ENCODE results near the gene NEDD4L. TPM values are rescaled to one million over a fixed set of nuclear protein-coding genes. Genes with fewer than 3 reads are reported as not detected.

Gene NEDD4L
- total and polyA plus RNA-seq, 10 of the 15 experiments (the other 5 are each of a cell fraction or from before 2014, with no cell fraction given) = 7.4 to 24.0 (median 17.7) TPM

GRCh38 chr18:58378411-58379379 lies 334.7 kb downstream of the NEDD4L start:
- Histone ChIP-seq H3K9me3 (replicated peaks; ENCODE audit: control insufficient read depth, insufficient read depth, low read length) (no peaks in the 10 kb centered on the region), H3K79me2 (ENCODE audit: control insufficient read depth, insufficient read depth, low read length) (no peaks in the 10 kb centered on the region), H4K20me1 (ENCODE audit: control insufficient read depth, insufficient read depth) (no peaks in the 10 kb centered on the region), H2AFZ (ENCODE audit: control insufficient read depth, low read depth, low read length) (no peak overlapping the region), H3K9ac (ENCODE audit: control insufficient read depth, insufficient read depth, low read length) (no peak overlapping the region), H3K27me3 (replicated peaks in 1 of 2; ENCODE audit: control insufficient read depth in 2 of 2, insufficient read depth in 2 of 2, low read length in 1 of 2) (no peaks in the 10 kb centered on the region), H3K36me3 (ENCODE audit: control insufficient read depth in 2 of 2, insufficient read depth in 2 of 2, low read length in 1 of 2) (no peaks in the 10 kb centered on the region; a peak in 1 of 4 replicates), H3K4me1 (ENCODE audit: control insufficient read depth, insufficient read depth, low read length) (no peaks in the 10 kb centered on the region), H3K4me3 (no peak overlapping the region), H3K4me2 (ENCODE audit: control insufficient read depth, insufficient read depth) (no peak overlapping the region), H3K27ac (ENCODE audit: control insufficient read depth, insufficient read depth) (no peak overlapping the region)
- SMC1A ChIA-PET (ENCODE audit: uncharacterized antibody, unreplicated experiment) = no interaction called here
- POLR2A ChIA-PET = no interaction called here
- 56% methylated on average over 28 of the region's 28 CpGs for WGBS (ENCODE audit: insufficient coverage, insufficient replicate concordance, low lambda C conversion rate, missing lambda C conversion rate)
- CTCF ChIA-PET = no interaction called here
- TF ChIP-seq, protein P1, sequence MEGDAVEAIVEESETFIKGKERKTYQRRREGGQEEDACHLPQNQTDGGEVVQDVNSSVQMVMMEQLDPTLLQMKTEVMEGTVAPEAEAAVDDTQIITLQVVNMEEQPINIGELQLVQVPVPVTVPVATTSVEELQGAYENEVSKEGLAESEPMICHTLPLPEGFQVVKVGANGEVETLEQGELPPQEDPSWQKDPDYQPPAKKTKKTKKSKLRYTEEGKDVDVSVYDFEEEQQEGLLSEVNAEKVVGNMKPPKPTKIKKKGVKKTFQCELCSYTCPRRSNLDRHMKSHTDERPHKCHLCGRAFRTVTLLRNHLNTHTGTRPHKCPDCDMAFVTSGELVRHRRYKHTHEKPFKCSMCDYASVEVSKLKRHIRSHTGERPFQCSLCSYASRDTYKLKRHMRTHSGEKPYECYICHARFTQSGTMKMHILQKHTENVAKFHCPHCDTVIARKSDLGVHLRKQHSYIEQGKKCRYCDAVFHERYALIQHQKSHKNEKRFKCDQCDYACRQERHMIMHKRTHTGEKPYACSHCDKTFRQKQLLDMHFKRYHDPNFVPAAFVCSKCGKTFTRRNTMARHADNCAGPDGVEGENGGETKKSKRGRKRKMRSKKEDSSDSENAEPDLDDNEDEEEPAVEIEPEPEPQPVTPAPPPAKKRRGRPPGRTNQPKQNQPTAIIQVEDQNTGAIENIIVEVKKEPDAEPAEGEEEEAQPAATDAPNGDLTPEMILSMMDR (IDR thresholded peaks at IDR 0.05 in 2 of 3, conservative IDR thresholded peaks at IDR 0.05 in 1 of 3; ENCODE audit: control insufficient read depth in 2 of 3, extremely low read depth in 1 of 3, insufficient read depth in 1 of 3, low read depth in 3 of 3, low read length in 3 of 3) = no peak
- no peak for TF ChIP-seq RCOR1 (conservative IDR thresholded peaks at IDR 0.05; ENCODE audit: low read depth, low read length)
- no peak for TF ChIP-seq PAX5 (IDR thresholded peaks at IDR 0.05; ENCODE audit: borderline replicate concordance, low read depth, low read length)
- TF ChIP-seq TAF1 (IDR thresholded peaks at IDR 0.05; ENCODE audit: borderline replicate concordance, low read depth, low read length) = no peak
- no peak for TF ChIP-seq KLF5 (IDR thresholded peaks at IDR 0.05; ENCODE audit: partially characterized antibody)
- no peak for TF ChIP-seq GATAD2B (conservative IDR thresholded peaks at IDR 0.05; ENCODE audit: low read depth)
- RAD21 ChIA-PET (ENCODE audit: unreplicated experiment) = no interaction called here
- in situ Hi-C loops (cut with MboI) = no loop called here
- DNase-seq (ENCODE audit: low read depth, low spot score) = no peak
- intact Hi-C loops (cut with micrococcal nuclease; ENCODE audit: unreplicated experiment) = no loop called here
- FAIRE-seq = no peak
- no TSS peak for BruUV-seq (replicated peaks)
- ATAC-seq = no peak
